HPDE6-E6E7 (cell line): ENCODE measurements around the gene KCNIP3.

Source experiments
- DNase-seq: peaks from one replicate; pipeline ENCODE4 v3.0.0; 2011; ENCODE audit warnings: missing footprints; ENCODE audit errors: extremely low spot score

KCNIP3 gene

DNA sequence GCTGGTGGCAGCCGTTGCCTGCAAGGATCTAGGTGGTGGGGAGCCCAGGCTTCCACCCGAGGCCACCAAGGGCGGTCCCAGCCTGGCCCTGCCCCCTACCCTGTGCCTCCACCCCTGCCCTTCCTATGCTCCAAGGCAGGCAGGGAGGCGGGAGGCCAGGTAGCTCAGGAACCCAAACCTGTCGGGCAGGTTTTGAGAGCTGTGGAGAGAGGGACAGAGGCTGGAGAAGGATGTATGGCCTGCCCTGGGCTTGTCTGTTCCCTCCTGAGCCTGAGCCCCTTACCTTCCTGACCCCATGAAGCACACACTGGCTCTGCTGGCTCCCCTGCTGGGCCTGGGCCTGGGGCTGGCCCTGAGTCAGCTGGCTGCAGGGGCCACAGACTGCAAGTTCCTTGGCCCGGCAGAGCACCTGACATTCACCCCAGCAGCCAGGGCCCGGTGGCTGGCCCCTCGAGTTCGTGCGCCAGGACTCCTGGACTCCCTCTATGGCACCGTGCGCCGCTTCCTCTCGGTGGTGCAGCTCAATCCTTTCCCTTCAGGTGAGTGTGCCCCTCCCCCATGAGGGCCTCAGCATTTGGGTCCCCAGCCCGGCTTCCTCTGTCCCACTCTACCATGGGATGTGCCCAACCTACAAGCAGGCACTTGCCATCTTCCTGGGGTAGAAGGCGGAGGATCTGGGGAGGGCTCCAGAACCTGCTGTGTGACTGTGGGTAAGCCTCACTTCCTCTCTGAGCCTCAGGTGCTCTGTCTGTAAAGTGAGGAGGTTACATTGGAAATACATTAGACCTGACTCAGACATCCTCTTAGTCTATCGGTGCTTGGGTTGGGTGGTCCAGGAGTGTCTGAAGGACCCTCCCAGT is 22.6 kb upstream of the KCNIP3 start, which contains the start of gene PROM2:
Gene PROM2 (plus strand): TSS at position 159 of the 860 bp plus-strand sequence. CDS start 137 bp downstream, at position 296.
- DNase-seq = peak; percentile 83

DNA sequence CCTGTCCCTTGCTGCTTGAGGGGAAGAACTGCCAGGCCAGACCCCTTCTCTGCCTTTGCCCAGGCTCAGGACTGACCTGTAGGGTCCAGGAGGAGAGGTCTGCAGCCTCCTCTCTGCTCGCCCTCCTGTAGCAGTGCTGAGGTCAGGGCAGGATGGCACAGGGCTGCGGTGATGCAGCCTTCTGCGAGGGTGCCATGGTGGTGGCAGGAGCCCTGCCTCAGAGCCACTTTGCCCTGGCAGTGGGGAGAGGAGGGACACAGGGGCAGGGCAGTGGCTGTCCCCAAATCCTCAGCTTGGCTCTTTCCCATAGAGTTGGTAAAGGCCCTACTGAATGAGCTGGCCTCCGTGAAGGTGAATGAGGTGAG is 22.0 kb upstream of the KCNIP3 start:
- no peak for DNase-seq

- no peak for DNase-seq
Measured at GRCh38 chr2:95275601-95276243, 21.4 kb upstream of the KCNIP3 start.

DNA sequence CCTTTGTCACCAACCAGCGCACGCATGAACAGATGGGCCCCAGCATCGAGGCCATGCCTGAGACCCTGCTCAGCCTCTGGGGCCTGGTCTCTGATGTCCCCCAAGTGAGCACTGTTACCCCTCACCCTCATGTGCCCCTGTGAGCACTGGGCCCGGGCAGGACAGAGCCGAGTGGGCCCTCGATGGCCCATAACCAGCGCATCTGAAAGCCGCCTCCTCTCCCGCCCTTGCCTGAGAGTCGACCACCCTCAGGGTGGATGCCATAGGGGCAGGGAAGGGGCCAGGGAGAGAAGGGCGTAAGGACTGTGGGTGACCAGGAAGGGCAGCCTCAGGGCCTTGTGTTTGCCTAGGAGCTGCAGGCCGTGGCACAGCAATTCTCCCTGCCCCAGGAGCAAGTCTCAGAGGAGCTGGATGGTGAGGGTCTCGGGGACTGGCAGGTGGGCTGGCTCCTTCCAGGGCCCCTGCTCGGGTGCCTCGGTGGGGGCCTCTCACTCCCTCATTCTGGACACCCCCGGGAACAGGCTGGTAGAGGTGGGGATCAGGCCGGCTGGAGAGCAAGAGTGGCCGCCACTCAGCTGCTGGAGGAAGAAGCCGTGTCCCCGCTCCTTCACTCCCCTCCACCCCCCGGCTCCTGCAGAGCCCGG is 20.8 kb upstream of the KCNIP3 start:
- no peak for DNase-seq

DNA sequence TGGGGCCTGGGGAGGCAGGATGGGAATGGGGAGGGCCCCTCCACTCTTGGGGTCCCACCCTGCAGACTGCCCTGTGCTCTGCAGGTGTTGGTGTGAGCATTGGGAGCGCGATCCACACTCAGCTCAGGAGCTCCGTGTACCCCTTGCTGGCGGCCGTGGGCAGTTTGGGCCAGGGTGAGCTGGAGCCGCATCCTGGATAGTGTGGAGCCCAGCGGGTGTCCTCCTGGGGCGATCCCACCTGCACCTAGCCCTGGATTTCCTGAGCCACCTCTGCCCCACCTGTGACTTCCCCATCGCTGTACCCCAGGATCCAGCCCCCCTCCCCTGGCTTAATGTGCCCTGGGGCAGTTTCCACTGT is 20.3 kb upstream of the KCNIP3 start:
- DNase-seq = no peak

DNA sequence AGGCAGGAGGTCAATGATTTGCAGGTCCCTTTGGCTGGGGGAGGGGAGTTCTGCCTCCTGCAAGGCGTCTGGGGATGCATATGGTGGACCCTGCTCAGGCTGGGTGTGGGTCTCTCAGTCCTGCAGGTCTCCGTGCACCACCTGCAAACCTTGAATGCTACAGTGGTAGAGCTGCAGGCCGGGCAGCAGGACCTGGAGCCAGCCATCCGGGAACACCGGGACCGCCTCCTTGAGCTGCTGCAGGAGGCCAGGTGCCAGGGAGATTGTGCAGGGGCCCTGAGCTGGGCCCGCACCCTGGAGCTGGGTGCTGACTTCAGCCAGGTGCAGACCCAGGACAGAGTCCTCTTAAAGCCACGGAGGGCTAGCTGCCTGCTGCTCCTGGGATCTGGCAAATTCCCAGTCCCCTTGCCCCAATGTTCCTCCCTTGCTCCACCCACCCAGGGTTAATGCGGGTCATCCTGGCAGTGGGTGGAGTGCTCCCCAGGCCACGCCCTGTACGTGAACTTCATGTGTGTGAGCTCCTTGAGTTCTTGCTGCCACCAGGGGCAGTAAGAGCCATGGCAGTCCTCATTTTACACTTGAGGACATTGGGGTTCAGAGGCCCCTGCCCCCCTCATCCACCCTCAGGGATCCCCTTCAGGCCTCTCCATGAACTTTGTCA is 19.8 kb upstream of the KCNIP3 start:
- DNase-seq = no peak

GRCh38 chr2:95278051-95278471 is 19.1 kb upstream of the KCNIP3 start:
- DNase-seq = peak; percentile 97

DNA sequence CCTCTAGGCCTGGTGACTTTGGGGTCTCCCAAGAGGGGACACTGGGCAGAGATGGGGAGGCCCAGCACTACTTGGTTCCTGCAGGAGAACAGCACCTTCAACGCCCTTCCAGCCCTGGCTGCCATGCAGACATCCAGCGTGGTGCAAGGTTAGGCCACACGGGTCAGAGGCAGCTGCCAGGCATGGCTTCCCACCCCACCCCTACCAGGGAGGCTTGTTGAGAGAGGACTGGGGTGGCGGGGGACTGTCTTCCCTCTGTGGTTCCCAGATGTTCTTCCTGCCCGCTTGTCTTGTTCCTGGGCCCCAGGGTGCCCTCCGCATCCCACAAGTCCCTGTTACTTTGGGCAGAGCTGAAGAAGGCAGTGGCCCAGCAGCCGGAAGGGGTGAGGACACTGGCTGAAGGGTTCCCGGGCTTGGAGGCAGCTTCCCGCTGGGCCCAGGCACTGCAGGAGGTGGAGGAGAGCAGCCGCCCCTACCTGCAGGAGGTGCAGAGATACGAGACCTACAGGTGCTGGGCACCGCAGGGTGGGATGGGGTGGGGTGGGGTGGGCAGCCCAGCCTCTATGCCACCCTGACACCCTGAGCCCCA is 18.4 kb upstream of the KCNIP3 start:
- DNase-seq = no peak

DNA sequence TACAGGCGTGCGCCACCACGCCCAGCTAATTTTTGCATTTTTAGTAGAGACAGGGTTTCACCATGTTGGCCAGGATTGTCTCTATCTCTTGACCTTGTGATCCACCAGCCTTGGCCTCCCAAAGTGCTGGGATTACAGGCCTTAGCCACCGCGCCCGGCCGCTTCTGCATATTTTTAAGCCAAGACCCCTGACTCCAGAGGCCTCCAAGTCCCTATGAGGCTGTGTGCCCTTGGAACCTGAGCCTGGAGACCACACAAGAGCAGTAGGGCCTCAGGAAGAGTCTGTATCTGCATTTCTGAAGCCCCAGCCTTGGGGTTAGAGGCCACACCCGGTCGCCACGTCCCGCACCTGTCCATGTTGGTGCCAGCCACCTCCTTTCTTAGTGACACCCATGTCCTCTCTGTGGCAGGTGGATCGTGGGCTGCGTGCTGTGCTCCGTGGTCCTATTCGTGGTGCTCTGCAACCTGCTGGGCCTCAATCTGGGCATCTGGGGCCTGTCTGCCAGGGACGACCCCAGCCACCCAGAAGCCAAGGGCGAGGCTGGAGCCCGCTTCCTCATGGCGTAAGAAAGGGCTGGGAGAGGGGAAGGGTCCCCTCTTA is 17.6 kb upstream of the KCNIP3 start:
- DNase-seq = no peak

- no peak for DNase-seq
Measured at GRCh38 chr2:95281071-95281470, 16.1 kb upstream of the KCNIP3 start.

DNA sequence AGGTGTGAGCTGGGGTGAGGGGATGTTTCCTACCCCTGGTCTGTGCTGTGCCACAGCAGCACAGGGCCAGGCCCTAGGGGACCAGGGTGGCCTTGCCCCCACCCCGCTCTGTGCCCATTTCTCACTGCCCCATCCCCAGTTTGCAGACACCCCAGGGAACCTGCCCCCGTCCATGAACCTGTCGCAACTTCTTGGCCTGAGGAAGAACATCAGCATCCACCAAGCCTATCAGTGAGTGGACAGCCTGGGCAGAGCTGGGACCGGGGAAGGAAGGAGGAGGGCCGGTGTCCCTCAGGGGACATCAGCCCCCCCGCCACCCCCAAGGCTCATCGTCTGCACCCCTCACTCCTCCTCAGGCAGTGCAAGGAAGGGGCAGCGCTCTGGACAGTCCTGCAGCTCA is 15.4 kb upstream of the KCNIP3 start:
- no peak for DNase-seq

DNA sequence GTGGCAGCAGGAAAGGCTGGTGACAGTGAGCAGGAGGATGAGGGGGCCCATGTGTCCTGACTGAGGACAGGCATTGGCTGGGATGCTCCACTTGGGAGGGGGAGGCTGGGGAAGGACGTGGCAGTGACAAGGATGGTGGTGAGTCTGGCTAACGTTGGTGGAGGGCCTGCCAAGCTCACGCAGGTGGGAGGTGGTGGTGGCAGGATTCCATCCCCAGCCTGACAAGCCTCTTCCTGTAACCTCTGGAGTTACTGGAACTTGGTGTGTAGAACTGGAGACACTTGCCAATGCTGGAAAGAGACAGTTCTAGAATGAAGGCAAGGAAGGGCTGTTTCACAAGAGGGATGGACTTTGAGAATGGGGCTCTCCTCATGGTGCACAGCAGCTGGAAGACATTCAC is 14.7 kb upstream of the KCNIP3 start:
- no peak for DNase-seq

DNA sequence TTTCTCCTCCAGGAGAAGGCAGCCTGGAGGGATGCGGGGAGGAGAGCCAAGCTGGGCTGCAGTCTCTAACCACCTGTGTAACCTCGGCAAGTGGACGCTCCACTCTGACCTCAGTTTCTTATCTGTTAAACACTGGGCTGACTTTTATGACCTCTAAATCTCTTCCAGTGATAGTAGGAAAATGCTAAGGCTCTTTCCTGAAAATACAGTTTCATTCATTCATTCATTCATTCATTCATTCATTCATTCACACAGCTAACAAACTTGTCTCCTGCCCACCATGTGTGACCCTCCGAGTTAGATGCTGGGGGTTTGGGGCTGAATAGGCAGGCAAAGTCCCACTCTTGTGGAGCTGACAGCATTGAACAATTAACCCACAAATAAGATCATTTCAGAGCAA is 13.6 kb upstream of the KCNIP3 start:
- DNase-seq = no peak

GRCh38 chr2:95284886-95285541 is 12.1 kb upstream of the KCNIP3 start:
- DNase-seq = no peak

- DNase-seq = no peak
Measured at GRCh38 chr2:95285542-95285932, 11.6 kb upstream of the KCNIP3 start.

- DNase-seq = no peak
Measured at GRCh38 chr2:95287336-95287735, 9.8 kb upstream of the KCNIP3 start.

DNA sequence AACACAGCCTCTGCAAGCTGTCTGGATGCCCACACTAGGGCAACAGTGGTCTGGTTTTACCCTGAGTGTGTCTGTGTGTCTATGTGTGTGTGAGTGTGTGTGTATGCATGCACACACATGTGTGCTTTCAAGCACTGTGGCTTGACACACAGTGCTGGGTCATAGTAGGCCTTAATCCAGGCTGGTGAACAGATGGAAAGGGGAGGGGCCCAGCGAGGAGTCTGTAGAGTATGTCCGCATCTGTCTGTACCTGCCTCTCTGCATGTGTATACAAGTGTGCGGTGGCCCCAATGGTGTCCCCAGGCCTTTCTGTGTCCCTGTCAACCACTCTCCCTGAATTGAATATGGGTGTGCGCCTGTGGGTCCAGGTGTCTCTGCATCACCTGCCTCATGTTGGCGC is 9.3 kb upstream of the KCNIP3 start:
- no peak for DNase-seq

DNA sequence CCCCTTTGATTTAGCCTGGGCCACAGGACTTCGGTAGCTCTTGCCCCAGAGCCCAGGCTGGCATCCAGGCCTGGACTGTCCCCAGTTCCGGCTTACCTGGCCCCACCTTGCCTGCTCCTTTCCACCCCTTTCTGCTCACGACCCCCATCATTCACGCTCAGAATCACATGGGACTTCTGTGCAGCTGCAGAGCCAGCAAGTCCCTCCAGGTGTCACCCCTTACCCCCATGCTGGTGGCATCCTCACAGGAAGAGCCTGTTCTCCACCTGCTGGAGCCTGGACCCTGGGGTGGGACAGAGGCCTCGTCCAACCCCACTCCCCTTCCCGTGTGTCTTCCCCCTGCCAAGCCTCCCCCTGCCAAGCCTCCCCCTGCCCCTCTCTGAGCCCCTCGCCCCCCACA is 7.9 kb upstream of the KCNIP3 start:
- DNase-seq = no peak

DNA sequence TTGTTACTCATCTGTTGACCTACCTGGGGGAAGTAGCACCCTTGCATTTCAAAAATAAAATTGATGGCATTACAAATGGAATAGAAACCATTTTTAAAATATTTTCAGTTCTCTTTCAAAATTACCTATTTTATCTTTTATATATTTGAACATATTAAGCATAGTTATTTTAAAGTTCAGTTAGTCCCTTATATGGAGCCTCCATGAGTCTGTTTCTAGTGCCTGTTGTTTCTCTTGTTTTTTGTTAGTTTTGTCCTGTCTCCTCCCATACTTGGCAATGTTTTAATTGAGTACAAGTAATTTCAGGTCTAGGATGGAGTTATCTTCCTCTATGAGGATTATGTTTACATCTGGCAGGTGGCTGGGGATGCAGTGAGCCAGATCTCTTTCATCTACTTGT is 5.9 kb upstream of the KCNIP3 start:
- DNase-seq = no peak

DNA sequence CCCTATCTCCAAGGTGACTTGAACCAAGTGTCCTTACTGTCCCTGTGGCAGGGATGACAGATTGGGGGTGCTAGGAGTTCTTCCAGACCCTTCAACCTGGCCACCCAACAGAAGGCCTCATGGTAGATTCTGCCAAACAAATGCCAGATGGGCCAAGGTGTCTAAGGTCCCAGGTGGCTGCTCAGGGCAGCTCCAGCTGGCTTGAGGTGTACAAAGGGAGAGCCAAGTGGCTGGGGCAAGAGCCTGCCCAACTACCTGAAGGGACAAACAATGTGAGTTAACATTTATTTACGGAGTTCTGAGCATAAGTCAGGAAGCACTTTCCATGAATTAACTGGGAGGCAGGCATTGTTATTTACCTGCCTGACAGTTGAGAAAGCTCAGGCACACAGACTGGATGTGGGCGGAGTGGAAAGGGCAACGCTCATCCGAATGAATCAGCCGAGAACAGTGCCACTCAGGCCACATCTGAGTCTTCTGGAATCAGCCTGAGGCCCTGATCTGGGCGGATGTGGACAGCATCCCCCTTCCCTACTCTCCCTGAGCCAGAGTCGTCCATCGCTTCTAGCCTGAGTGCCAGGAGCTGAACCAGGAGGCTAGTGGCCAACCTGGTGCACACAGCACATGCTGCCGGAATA is 4.4 kb upstream of the KCNIP3 start:
- DNase-seq = peak; percentile 83
